A549 (cell line): Measurements from ENCODE around the gene IMPA2. TPM values are rescaled to one million over a fixed set of nuclear protein-coding genes. Genes with fewer than 3 reads are reported as not detected.

ENCODE experiments used
- ATAC-seq, 2 experiments: fragments of 200-7000 bp in 1 of 2; fragments of >200 bp in 1 of 2; cut with Nextera tagmentation in 1 of 2; cut with Tn5 transposase in 1 of 2; 3 replicates each; pipeline versions ENCODE4 v1.8.0 to v1.9.1; 2018 to 2020; ENCODE audit warnings: mild to moderate bottlenecking in 1 of 2, moderate library complexity in 1 of 2
- CTCF ChIA-PET: fragments of 300-600 bp; sonication (Branson Sonifier 250); formaldehyde crosslinking; extraction: SDS; loops from one replicate; lab custom pipeline; 2021; ENCODE audit warnings: antibody characterized with exemption, inconsistent platforms; lab: Yijun Ruan, JAX
- POLR2A ChIA-PET: fragments of 350-600 bp; formaldehyde crosslinking; extraction: SDS; loops from one replicate; lab custom pipeline; 2021; ENCODE audit warnings: antibody characterized with exemption, inconsistent platforms; lab: Yijun Ruan, JAX
- DNase-seq, 2 experiments: peaks; one replicate each; pipeline versions ENCODE4 v3.0.0 to v3.0.0-alpha.2; 2011 to 2016; ENCODE audit warnings: low read depth in 1 of 2, low spot score in 1 of 2
- FAIRE-seq: peaks from 2 replicates; lab custom pipeline; 2011; peaks lifted over from hg19 to GRCh38; lab: Jason Lieb, UNC
- H3K27ac ChIP-seq, 2 experiments: fragments of >200 bp; sonication (Bioruptor Twin); formaldehyde crosslinking; 3 replicates each; pipeline ENCODE4 v1.5.1; 2016 to 2017
- H3K4me1 ChIP-seq: fragments of >200 bp; sonication (Bioruptor Twin); formaldehyde crosslinking; 3 replicates; pipeline ENCODE4 v1.6.1; 2016
- H3K4me2 ChIP-seq: fragments of >200 bp; sonication (Bioruptor Twin); formaldehyde crosslinking; 3 replicates; pipeline ENCODE4 v1.6.1; 2016
- H3K4me3 ChIP-seq: fragments of >200 bp; sonication (Bioruptor Twin); formaldehyde crosslinking; 3 replicates; pipeline ENCODE4 v1.5.1; 2016
- H3K9me3 ChIP-seq: fragments of >200 bp; sonication (Bioruptor Twin); formaldehyde crosslinking; 3 replicates; pipeline ENCODE4 v1.6.1; 2016
- BHLHE40 ChIP-seq: IDR thresholded peaks from 2 replicates; pipeline ENCODE4 v1.6.1; 2012; ENCODE audit warnings: low read depth, low read length, inconsistent platforms
- CBX2 ChIP-seq: fragments of 200-600 bp; sonication (generic); IDR thresholded peaks from 2 replicates; pipeline ENCODE4 v1.6.1; 2016; ENCODE audit warnings: low read depth, mild to moderate bottlenecking, borderline replicate concordance
- CEBPB ChIP-seq, 2 experiments: fragments of >200 bp in 1 of 2; sonication (Bioruptor Twin) in 1 of 2; formaldehyde crosslinking in 1 of 2; IDR thresholded peaks; 2 replicates each; pipeline ENCODE4 v1.6.1; 2012 to 2016
- CHD2 ChIP-seq: fragments of 150-350 bp; IDR thresholded peaks from 2 replicates; pipeline ENCODE4 v1.6.1; 2014; ENCODE audit warnings: low read length; ENCODE audit not compliant: partially characterized antibody
- CHD4 ChIP-seq: fragments of 200-600 bp; sonication (generic); IDR thresholded peaks from 2 replicates; pipeline ENCODE4 v1.6.1; 2016; ENCODE audit warnings: antibody characterized with exemption, mild to moderate bottlenecking, borderline replicate concordance
- EHMT2 ChIP-seq: fragments of 200-600 bp; sonication (generic); IDR thresholded peaks from 2 replicates; pipeline ENCODE4 v1.6.1; 2016; ENCODE audit warnings: antibody characterized with exemption, low read depth, mild to moderate bottlenecking, moderate library complexity
- FOSL2 ChIP-seq, 2 experiments: fragments of 450-650 bp in 1 of 2; fragments of >200 bp in 1 of 2; sonication (Bioruptor Twin) in 1 of 2; formaldehyde crosslinking; IDR thresholded peaks; 2 replicates each; pipeline versions ENCODE4 v1.5.0 to v1.6.1; 2016 to 2020; ENCODE audit warnings: mild to moderate bottlenecking in 1 of 2, moderate library complexity in 1 of 2
- FOXS1 ChIP-seq: fragments of 250-450 bp; sonication (Bioruptor Pico); IDR thresholded peaks from 2 replicates; pipeline ENCODE4 v1.5.0; 2020; ENCODE audit warnings: mild to moderate bottlenecking, moderate library complexity
- HDAC2 ChIP-seq: fragments of 200-600 bp; sonication (generic); IDR thresholded peaks from 2 replicates; pipeline ENCODE4 v1.6.1; 2016
- HOXA7 ChIP-seq: fragments of 250-450 bp; sonication (Bioruptor Pico); IDR thresholded peaks from 2 replicates; pipeline ENCODE4 v1.5.0; 2020; ENCODE audit warnings: mild to moderate bottlenecking, moderate library complexity
- HOXB5 ChIP-seq: fragments of 250-450 bp; sonication (Bioruptor Pico); IDR thresholded peaks from 2 replicates; pipeline ENCODE4 v1.5.0; 2020; ENCODE audit warnings: mild to moderate bottlenecking, moderate library complexity
- MAFK ChIP-seq: fragments of 450-650 bp; IDR thresholded peaks from 2 replicates; pipeline ENCODE4 v1.6.1; 2014; ENCODE audit not compliant: partially characterized antibody
- MAZ ChIP-seq: fragments of 150-350 bp; IDR thresholded peaks from 2 replicates; pipeline ENCODE4 v1.6.1; 2014; ENCODE audit warnings: antibody characterized with exemption, low read depth, low read length, borderline replicate concordance
- NPAS2 ChIP-seq: fragments of 250-450 bp; sonication (Bioruptor Pico); IDR thresholded peaks from 2 replicates; pipeline ENCODE4 v1.8.0; 2022; ENCODE audit warnings: mild to moderate bottlenecking, moderate library complexity, borderline replicate concordance
- PHF8 ChIP-seq: fragments of 200-600 bp; sonication (generic); IDR thresholded peaks from 2 replicates; pipeline ENCODE4 v1.6.1; 2016; ENCODE audit warnings: low read depth, mild to moderate bottlenecking, antibody characterized with exemption, moderate library complexity, borderline replicate concordance
- RAD21 ChIP-seq, 2 experiments: fragments of >200 bp in 1 of 2; sonication (Bioruptor Twin) in 1 of 2; formaldehyde crosslinking in 1 of 2; IDR thresholded peaks in 1 of 2; conservative IDR thresholded peaks in 1 of 2; 2 replicates in 1 of 2; 3 replicates in 1 of 2; pipeline ENCODE4 v1.6.1; 2012 to 2018; ENCODE audit warnings: inconsistent platforms in 1 of 2
- SREBF2 ChIP-seq: fragments of 450-650 bp; IDR thresholded peaks from 2 replicates; pipeline ENCODE4 v1.6.1; 2014; ENCODE audit warnings: mild to moderate bottlenecking, moderate library complexity
- TFCP2L1 ChIP-seq: fragments of 250-450 bp; sonication (Bioruptor Pico); IDR thresholded peaks from 2 replicates; pipeline ENCODE4 v1.5.0; 2021; ENCODE audit warnings: mild to moderate bottlenecking
- TP53 ChIP-seq: fragments of 250-450 bp; sonication (Bioruptor Pico); IDR thresholded peaks from 2 replicates; pipeline ENCODE4 v1.5.0; 2021; ENCODE audit warnings: mild to moderate bottlenecking, moderate library complexity
- ZC3H11A ChIP-seq: fragments of 450-650 bp; IDR thresholded peaks from 2 replicates; pipeline ENCODE4 v1.6.1; 2014; ENCODE audit warnings: antibody characterized with exemption, mild to moderate bottlenecking
- WGBS: methylation state at CpG from one replicate; pipeline ENCODE4 v1.1.6; 2017; ENCODE audit errors: missing lambda C conversion rate; 5-methylcytosine and 5-hydroxymethylcytosine counted together
- polyA plus RNA-seq, 4 experiments: library from polyadenylated mRNA; depleted of rRNA in 3 of 4; stranded (reverse); fragments of >200 nt; fragmentation: RNase III in 1 of 4; extraction: RNeasy Plus Mini Kit Qiagen cat#74134 plus additional on column Dnase treatment in 1 of 4; gene quantifications; 2 replicates in 3 of 4; 3 replicates in 1 of 4; pipeline ENCODE4 v1.2.3, GENCODE V29; 2011 to 2017
- TF ChIP-seq, protein P1 (sequence below): fragments of 250-450 bp; sonication (Bioruptor Pico); IDR thresholded peaks from 2 replicates; pipeline ENCODE4 v1.5.0; 2021; ENCODE audit warnings: mild to moderate bottlenecking, moderate library complexity, borderline replicate concordance
- TF ChIP-seq, protein P2 (sequence below): fragments of 250-450 bp; sonication (Bioruptor Pico); IDR thresholded peaks from 2 replicates; pipeline ENCODE4 v1.5.0; 2020; ENCODE audit warnings: low read depth, mild to moderate bottlenecking, moderate library complexity
- TF ChIP-seq, protein P3 (sequence below): IDR thresholded peaks from 2 replicates; pipeline ENCODE4 v1.6.1; 2012
- TF ChIP-seq, protein P4 (sequence below): fragments of 200-600 bp; sonication (generic); IDR thresholded peaks from 2 replicates; pipeline ENCODE4 v1.6.1; 2016; ENCODE audit warnings: antibody characterized with exemption, mild to moderate bottlenecking, moderate library complexity
- TF ChIP-seq, protein P5 (sequence below): IDR thresholded peaks from 2 replicates; pipeline ENCODE4 v1.6.1; 2012

IMPA2 gene
- polyA plus RNA-seq, 2 of the 4 experiments (the other 2 are of a cell fraction) = 35.1 to 65.3 TPM

DNA sequence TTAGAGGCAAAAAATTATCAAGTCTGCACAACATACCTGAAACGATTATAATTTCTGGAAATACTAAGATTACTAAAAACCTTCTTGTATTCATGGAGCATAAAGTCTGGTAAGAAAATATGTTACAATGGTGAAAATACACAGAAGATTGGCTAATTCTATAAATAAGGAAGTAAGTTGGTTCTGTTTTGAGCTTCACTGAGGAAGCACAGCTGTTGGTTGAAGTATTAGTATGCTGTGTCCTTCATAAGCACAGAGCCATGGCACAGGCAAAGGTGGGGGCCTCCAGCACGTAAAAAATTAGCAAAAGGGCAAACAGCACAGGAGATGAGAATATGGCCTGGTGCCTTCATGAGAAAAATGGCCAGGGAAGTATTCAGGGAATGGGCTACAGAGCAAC, 72.0 kb downstream of the IMPA2 start:
- DNase-seq (no peak), FAIRE-seq (no peak), ATAC-seq (no peak)
- TF ChIP-seq, protein P1, sequence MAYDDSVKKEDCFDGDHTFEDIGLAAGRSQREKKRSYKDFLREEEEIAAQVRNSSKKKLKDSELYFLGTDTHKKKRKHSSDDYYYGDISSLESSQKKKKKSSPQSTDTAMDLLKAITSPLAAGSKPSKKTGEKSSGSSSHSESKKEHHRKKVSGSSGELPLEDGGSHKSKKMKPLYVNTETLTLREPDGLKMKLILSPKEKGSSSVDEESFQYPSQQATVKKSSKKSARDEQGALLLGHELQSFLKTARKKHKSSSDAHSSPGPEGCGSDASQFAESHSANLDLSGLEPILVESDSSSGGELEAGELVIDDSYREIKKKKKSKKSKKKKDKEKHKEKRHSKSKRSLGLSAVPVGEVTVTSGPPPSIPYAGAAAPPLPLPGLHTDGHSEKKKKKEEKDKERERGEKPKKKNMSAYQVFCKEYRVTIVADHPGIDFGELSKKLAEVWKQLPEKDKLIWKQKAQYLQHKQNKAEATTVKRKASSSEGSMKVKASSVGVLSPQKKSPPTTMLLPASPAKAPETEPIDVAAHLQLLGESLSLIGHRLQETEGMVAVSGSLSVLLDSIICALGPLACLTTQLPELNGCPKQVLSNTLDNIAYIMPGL (CRISPR knock-in tag) = no peak
- TF ChIP-seq MAFK = no peak
- TF ChIP-seq SREBF2 = no peak
- no peak for TF ChIP-seq CHD4
- TF ChIP-seq PHF8 = no peak
- no peak for TF ChIP-seq ZC3H11A
- no peak for TF ChIP-seq EHMT2
- no peak for TF ChIP-seq TP53 (CRISPR knock-in tag)
- TF ChIP-seq FOSL2 (IDR thresholded peaks at IDR 0.05) = no peak
- TF ChIP-seq FOSL2 (CRISPR knock-in tag; IDR thresholded peaks at IDR 0.05) = no peak
- TF ChIP-seq CBX2 = no peak
- TF ChIP-seq FOXS1 = no peak
- TF ChIP-seq CHD2 = no peak
- TF ChIP-seq NPAS2 (CRISPR knock-in tag) = no peak
- ChIA-PET CTCF (no interaction called here), POLR2A (no interaction called here)
- 37% methylated on average over 2 of the region's 2 CpGs for WGBS
- Histone ChIP-seq H3K4me3 (no peak overlapping the region), H3K27ac (no peak overlapping the region), H3K9me3 (no peaks in the 10 kb centered on the region), H3K4me2 (no peak overlapping the region), H3K4me1 (no peaks in the 10 kb centered on the region)

DNA sequence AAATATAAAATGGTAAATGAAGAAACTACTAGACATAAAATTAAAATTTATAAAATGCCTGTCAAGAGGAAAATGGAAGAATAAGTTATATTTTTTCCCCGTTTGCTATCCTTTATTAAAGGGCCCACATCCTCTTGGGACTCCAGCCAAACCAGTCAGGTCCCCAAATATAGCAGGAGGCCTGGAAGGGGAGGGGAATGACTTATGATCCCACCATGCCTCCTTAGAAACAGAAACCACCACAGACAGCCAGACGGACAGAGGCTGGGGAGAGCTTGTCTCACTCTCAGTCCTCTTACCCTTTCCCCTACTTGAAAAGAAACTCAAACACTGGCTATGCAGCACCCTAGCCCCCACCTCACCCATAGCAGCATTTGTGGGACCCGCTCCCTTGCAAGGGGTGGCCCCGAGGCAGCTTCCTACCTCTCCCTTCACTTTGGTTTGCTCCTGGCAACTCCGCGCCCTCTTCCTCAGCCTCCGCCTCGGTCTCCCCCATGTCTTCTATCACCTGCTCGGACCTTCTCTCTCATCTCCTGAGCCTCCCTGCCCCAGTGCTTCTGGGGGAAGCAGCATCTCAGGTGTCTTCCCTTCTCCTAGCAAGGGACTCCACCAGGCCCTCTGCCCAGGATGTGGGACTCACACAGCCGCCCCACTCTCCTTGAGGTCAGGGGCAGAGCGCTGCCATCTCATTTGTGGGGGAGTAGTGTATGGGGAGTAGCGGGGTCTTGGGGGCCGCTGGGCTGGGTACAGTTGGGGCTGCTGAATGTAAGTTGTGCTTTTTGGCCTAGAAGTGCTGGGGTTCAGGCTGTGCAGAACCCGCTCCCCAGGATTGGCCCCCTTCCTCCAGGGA, 75.0 kb downstream of the IMPA2 start:
- no peak for FAIRE-seq
- no peak for DNase-seq
- POLR2A ChIA-PET = no interaction called here
- TF ChIP-seq MAZ (no peak), CEBPB (IDR thresholded peaks at IDR 0.05) (no peak), MAFK (no peak), CHD4 (no peak), HOXA7 (CRISPR knock-in tag) (no peak), ZC3H11A (no peak), EHMT2 (no peak), RAD21 (conservative IDR thresholded peaks at IDR 0.05 in 1 of 2, IDR thresholded peaks at IDR 0.05 in 1 of 2) (no peak)
- TF ChIP-seq, protein P2, sequence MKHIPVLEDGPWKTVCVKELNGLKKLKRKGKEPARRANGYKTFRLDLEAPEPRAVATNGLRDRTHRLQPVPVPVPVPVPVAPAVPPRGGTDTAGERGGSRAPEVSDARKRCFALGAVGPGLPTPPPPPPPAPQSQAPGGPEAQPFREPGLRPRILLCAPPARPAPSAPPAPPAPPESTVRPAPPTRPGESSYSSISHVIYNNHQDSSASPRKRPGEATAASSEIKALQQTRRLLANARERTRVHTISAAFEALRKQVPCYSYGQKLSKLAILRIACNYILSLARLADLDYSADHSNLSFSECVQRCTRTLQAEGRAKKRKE (CRISPR knock-in tag) = no peak
- no peak overlapping the region for H3K4me2 ChIP-seq
- H3K4me1 ChIP-seq = 0 out of 3 replicates have a peak, but pooled peaks cover 3% of the 10 kb centered on the region
- WGBS = 67% methylated on average over 13 of the region's 14 CpGs
- CTCF ChIA-PET = no interaction called here
- no peak for ATAC-seq
- H3K9me3 ChIP-seq = no peaks in the 10 kb centered on the region
- H3K27ac ChIP-seq = no peak overlapping the region
- H3K4me3 ChIP-seq = no peak overlapping the region

DNA sequence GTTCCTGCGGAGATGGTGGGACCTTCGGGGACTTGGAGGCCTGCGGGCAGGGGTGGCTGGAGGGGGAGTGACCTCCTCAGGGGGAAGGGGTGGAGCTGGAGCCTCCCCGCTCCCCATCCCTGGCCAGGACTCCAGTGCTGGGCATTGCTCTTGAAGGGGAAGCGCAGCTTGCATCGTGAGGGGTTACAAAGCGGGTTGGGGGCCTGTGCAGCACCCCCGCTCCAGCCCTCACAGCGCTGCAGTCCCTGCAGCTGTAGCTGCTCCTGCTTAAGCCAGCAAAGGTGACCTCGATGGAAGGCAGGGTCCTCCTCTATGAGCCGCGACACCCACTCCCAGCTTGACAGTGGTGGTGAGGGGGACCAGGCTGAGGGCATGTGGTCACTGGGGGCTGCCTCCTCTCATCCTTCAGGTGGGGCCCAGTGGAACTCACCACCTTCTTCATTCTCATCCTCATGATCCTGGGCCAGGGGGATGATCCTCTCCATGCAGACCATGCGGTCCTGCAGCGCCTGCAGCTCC, 75.6 kb downstream of the IMPA2 start:
- no peak overlapping the region for H3K27ac ChIP-seq
- FAIRE-seq = no peak
- no peak for ATAC-seq
- 50% methylated on average over 2 of the region's 14 CpGs for WGBS
- no peak overlapping the region for H3K4me2 ChIP-seq
- no peak for DNase-seq
- POLR2A ChIA-PET = no interaction called here
- CTCF ChIA-PET = interaction anchor here (0.8 kb wide), 1 partner anchor 18 kb away, joined by 3 read pairs; no protein-coding TSS in a partner anchor
- TF ChIP-seq PHF8 (no peak), BHLHE40 (no peak), HOXB5 (CRISPR knock-in tag) (no peak), HDAC2 (no peak), TFCP2L1 (CRISPR knock-in tag) (no peak), HOXA7 (CRISPR knock-in tag) (no peak)
- TF ChIP-seq, protein P3, sequence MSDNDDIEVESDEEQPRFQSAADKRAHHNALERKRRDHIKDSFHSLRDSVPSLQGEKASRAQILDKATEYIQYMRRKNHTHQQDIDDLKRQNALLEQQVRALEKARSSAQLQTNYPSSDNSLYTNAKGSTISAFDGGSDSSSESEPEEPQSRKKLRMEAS = no peak
- TF ChIP-seq, protein P4, sequence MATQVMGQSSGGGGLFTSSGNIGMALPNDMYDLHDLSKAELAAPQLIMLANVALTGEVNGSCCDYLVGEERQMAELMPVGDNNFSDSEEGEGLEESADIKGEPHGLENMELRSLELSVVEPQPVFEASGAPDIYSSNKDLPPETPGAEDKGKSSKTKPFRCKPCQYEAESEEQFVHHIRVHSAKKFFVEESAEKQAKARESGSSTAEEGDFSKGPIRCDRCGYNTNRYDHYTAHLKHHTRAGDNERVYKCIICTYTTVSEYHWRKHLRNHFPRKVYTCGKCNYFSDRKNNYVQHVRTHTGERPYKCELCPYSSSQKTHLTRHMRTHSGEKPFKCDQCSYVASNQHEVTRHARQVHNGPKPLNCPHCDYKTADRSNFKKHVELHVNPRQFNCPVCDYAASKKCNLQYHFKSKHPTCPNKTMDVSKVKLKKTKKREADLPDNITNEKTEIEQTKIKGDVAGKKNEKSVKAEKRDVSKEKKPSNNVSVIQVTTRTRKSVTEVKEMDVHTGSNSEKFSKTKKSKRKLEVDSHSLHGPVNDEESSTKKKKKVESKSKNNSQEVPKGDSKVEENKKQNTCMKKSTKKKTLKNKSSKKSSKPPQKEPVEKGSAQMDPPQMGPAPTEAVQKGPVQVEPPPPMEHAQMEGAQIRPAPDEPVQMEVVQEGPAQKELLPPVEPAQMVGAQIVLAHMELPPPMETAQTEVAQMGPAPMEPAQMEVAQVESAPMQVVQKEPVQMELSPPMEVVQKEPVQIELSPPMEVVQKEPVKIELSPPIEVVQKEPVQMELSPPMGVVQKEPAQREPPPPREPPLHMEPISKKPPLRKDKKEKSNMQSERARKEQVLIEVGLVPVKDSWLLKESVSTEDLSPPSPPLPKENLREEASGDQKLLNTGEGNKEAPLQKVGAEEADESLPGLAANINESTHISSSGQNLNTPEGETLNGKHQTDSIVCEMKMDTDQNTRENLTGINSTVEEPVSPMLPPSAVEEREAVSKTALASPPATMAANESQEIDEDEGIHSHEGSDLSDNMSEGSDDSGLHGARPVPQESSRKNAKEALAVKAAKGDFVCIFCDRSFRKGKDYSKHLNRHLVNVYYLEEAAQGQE = no peak
- TF ChIP-seq, protein P5, sequence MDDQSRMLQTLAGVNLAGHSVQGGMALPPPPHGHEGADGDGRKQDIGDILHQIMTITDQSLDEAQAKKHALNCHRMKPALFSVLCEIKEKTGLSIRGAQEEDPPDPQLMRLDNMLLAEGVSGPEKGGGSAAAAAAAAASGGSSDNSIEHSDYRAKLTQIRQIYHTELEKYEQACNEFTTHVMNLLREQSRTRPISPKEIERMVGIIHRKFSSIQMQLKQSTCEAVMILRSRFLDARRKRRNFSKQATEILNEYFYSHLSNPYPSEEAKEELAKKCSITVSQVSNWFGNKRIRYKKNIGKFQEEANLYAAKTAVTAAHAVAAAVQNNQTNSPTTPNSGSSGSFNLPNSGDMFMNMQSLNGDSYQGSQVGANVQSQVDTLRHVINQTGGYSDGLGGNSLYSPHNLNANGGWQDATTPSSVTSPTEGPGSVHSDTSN = no peak
- no peak overlapping the region for H3K4me3 ChIP-seq
- H3K9me3 ChIP-seq = no peaks in the 10 kb centered on the region
- H3K4me1 ChIP-seq = 0 out of 3 replicates have a peak, but pooled peaks cover 3% of the 10 kb centered on the region
